ENCODE results near the gene POGLUT2.

GRCh38 chr13:102768909-102769308 lies 29.9 kb downstream of the POGLUT2 start:
- TF ChIP-seq EZH2 (IDR thresholded peaks at IDR 0.05) = no peak
- no peak for TF ChIP-seq POLR2AphosphoS5 (IDR thresholded peaks at IDR 0.05; ENCODE audit: borderline replicate concordance, low read depth, low read length)
- no peak for TF ChIP-seq FOXP2 (optimal IDR thresholded peaks at IDR 0.05; ENCODE audit: control extremely low read depth, extremely low read length, insufficient read depth)

Measured in SK-N-MC (cell line).